ENCODE results near the gene TADA3.
A peak's percentile ranks its signal among the peaks of the same experiment; 100 is the strongest.

TADA3 gene

DNA sequence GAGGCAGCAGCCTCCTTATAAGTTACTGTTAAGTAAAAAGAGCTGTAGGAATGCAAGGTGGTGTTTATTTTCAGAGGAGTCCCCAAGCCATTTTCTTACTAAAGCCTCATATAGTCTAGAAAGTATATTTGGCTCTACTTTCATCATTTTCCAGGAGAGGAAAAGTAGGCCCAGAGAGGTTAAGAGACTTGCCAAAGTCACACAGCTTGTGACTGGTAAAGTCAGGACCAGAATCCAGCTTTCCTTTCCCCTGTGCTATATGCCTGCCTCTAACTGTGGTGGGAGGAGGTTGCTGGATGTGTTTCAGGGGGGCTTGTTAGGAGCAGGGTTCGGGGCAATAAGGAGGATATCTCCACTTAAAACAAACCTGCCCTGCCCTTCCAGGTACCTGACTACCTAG is 49.7 kb downstream of the TADA3 start:
- DNase-seq (ENCODE audit: insufficient read length, low spot score) (no peak), FAIRE-seq (no peak)

DNA sequence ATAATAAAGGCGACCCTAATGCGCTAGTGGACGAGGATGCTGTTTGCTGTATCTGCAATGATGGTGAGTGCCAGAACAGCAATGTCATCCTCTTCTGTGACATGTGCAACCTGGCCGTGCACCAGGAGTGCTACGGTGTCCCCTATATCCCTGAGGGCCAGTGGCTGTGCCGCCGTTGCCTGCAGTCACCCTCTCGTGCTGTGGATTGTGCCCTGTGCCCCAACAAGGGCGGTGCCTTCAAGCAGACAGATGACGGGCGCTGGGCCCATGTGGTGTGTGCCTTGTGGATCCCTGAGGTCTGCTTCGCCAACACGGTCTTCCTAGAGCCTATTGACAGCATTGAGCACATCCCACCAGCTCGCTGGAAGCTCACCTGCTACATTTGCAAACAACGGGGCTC is 53.1 kb downstream of the TADA3 start:
- FAIRE-seq (no peak), DNase-seq (ENCODE audit: insufficient read length, low spot score) (no peak)
- TF ChIP-seq CTCF (IDR thresholded peaks at IDR 0.05; ENCODE audit: insufficient read depth, missing control alignments) = no peak

More for the DNA sequence above, 49.7 kb downstream of the TADA3 start:
- TF ChIP-seq CTCF (IDR thresholded peaks at IDR 0.05; ENCODE audit: insufficient read depth, missing control alignments) = no peak

DNA sequence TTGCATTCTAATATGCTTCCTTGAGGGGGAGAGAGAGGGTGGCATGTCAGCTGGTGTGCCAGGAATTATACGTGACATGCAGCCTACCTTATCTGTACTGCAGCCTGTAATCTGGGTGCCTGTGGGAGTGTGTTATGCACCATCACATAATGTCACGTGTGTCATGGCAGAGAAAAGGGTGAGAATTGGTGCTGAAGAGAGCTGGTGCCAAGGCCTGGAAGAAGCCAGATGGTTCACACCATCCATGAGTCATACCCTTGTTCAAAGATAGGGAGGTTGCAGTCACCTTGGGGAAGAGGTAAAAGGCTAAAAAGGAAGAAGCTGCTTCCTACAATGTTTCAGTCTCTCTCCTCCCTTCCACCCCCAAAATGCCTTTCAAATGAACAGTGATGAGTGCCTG is 55.4 kb downstream of the TADA3 start:
- DNase-seq (ENCODE audit: insufficient read length, low spot score) = no peak
- no peak for TF ChIP-seq CTCF (IDR thresholded peaks at IDR 0.05; ENCODE audit: insufficient read depth, missing control alignments)
- no peak for FAIRE-seq

GRCh38 chr3:9732740-9733115 is 59.5 kb downstream of the TADA3 start:
- DNase-seq (ENCODE audit: insufficient read length, low spot score) (no peak), FAIRE-seq (no peak)
- TF ChIP-seq CTCF (IDR thresholded peaks at IDR 0.05; ENCODE audit: insufficient read depth, missing control alignments) = no peak

DNA sequence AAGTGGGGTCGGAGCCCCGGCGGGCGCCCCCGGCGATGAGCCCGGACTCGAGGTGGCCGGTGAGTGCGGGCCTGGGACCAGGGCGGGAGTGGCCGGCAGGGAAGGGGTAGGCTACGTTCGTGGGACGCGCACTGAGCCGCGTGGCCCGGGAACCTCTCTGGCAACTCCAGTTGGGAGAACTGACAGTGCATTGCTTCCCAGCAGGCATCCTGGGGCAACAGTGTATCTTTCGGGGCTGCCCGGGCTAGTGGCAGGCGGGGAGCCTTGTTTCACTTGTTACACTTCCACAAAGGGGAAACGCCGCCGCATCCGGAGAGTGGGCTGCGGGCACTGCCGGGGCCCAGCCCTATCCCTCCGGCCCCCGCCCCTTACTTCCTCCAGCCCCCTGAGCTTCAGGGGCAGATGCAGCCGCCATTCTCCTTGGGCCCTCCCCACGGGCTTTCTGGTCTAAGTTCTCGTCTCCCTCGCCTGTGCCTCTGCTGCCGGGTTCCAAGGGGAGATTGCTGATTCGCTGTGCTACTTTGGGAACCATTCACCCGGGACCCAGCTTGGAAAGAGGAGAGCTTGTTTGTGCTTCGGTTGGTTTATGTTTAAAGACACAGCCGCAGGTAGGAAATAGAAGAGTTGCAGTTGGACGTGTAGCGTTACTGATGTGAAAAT is 60.1 kb downstream of the TADA3 start:
- TF ChIP-seq CTCF (IDR thresholded peaks at IDR 0.05; ENCODE audit: insufficient read depth, missing control alignments) = no peak
- FAIRE-seq (no peak), DNase-seq (ENCODE audit: insufficient read length, low spot score) (no peak)

DNA sequence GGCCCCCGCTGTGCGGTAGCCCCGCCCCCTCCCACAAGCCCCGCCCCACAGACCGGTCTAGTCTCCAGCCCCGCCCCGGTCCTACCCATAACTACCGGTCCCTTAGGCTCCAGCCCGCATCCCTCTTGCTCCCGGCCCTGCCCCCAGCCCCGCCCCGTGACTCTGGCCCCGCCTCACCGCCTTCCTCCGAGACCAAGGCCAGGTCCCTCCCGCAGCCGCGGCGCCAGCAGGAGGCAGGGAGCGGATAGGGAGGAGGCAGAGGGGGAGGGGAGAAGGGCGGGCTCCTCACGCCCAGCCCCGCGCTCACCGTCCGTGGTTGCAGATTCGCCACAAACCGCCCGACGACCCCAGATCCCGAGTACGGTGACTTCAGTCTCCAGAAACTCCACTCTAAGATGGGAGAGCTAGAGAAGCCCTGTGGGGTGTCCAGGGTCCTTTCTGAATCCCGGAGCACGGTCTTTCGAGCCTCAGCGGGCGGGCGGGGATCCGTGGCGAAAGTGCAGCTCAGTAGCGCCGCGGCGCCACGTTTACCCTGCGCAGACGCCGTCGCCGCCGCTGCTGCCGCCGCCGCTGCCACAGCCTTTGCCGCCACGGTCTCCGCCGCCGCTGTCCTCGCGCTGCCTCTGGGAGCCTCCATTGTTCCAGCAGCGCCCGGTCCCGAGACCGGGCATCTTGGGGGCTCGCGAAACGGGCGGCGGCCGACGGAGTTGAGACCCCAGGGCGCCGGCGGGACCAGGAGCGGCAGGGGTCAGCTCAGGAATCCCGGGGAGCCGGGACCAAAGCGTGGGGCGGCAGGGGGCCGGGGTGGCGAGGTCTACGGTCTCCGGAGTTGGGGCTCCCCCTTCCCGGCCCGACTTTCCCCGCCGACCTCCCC is 60.8 kb downstream of the TADA3 start, which contains the start of gene BRPF1:
TSS of gene BRPF1 (plus strand) at position 530 of the 874 bp plus-strand sequence. CDS start 2,406 bp downstream, outside the sequence.
- peak; percentile 98 for DNase-seq (ENCODE audit: insufficient read length, low spot score)
- FAIRE-seq = no peak
- no peak for TF ChIP-seq CTCF (IDR thresholded peaks at IDR 0.05; ENCODE audit: insufficient read depth, missing control alignments)

Measured in D721Med (cell line).